Lower leg skin (tissue), 3 donors: ENCODE results near the gene BCO2.

Source experiments
- CTCF ChIP-seq, 3 donors: fragments of 450-650 bp; IDR thresholded peaks; one replicate each; pipeline ENCODE4 v1.5.1; 2016; ENCODE audit warnings: antibody characterized with exemption in 3 of 3, mild to moderate bottlenecking in 3 of 3, moderate library complexity in 2 of 3
- POLR2A ChIP-seq, 2 donors: fragments of 450-650 bp; IDR thresholded peaks; one replicate each; pipeline ENCODE4 v1.6.1; 2016 to 2017; ENCODE audit warnings: antibody characterized with exemption in 2 of 2, mild to moderate bottlenecking in 1 of 2, moderate library complexity in 1 of 2

- TF ChIP-seq POLR2A (IDR thresholded peaks at IDR 0.05) (no peak), CTCF (IDR thresholded peaks at IDR 0.05) (no peak)
Observed at GRCh38 chr11:112162761-112163546, 12.4 kb upstream of the BCO2 start.
